NB4 (cell line): Measurements from ENCODE around the gene HSPG2.

Source experiments
- DNase-seq: peaks from one replicate; pipeline ENCODE4 v3.0.0; 2010; ENCODE audit warnings: low read depth
- H3K4me3 ChIP-seq: one replicate; pipeline ENCODE4 v1.5.1; 2011; ENCODE audit warnings: mild to moderate bottlenecking, low read depth, low read length, moderate library complexity
- MYC ChIP-seq: IDR thresholded peaks from 2 replicates; pipeline ENCODE4 v1.6.1; 2011; ENCODE audit warnings: low read depth, low read length
- POLR2A ChIP-seq: IDR thresholded peaks from 2 replicates; pipeline ENCODE4 v1.6.1; 2011; ENCODE audit warnings: mild to moderate bottlenecking; ENCODE audit not compliant: insufficient read length; ENCODE audit errors: extremely low read depth
- TF ChIP-seq, protein P1 (sequence below): IDR thresholded peaks from one replicate; pipeline ENCODE4 v1.5.1; 2012; ENCODE audit warnings: low read depth, low read length
- TF ChIP-seq, protein P2 (sequence below): IDR thresholded peaks from 2 replicates; pipeline ENCODE4 v1.6.1; 2011; ENCODE audit warnings: low read depth, low read length

HSPG2 gene

DNA sequence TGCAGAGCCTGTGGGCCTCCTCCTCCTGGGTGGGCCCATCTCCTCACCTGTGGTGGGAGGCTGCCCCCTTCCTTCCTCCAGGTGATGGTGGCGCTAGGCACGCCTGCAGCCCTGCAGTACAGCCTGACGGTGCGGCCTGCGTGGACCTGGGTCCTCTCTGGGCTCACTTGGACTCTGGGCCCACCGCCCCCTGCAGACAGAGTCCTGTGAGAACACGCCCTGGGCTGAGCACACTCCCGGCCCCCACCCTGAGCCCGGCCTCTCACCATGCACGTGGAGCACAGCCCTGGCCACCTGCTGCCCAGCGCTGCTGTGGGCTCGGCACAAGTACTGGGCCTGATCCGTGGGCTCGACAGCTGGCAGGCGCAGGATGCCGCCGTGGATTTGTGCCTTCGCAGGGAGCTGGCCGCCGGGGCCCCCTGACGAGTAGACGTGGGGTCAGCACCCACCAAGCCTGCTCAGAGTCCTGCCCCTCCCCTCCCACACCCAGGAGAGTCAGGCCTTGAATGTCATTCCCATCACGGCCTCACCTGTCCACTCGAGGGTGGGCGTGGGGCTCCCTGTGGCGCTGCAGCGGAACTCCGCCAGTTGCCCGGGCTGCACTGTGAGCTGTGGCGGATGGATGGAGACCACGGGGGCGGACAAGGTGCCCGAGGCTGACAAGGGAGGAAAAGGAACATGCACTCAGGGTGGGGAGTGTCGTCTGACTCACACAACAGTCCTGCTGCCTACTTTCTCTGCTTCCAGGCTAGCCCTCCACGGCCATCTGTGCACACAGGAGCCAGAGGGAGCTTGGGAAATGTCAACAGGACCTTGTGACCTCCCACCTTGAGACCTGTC lies 81.6 kb downstream of the HSPG2 start:
- TF ChIP-seq POLR2A (no peak), MYC (no peak)
- TF ChIP-seq, protein P1, sequence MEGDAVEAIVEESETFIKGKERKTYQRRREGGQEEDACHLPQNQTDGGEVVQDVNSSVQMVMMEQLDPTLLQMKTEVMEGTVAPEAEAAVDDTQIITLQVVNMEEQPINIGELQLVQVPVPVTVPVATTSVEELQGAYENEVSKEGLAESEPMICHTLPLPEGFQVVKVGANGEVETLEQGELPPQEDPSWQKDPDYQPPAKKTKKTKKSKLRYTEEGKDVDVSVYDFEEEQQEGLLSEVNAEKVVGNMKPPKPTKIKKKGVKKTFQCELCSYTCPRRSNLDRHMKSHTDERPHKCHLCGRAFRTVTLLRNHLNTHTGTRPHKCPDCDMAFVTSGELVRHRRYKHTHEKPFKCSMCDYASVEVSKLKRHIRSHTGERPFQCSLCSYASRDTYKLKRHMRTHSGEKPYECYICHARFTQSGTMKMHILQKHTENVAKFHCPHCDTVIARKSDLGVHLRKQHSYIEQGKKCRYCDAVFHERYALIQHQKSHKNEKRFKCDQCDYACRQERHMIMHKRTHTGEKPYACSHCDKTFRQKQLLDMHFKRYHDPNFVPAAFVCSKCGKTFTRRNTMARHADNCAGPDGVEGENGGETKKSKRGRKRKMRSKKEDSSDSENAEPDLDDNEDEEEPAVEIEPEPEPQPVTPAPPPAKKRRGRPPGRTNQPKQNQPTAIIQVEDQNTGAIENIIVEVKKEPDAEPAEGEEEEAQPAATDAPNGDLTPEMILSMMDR: no peak
- TF ChIP-seq, protein P2, sequence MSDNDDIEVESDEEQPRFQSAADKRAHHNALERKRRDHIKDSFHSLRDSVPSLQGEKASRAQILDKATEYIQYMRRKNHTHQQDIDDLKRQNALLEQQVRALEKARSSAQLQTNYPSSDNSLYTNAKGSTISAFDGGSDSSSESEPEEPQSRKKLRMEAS: no peak
- no peak overlapping the region for H3K4me3 ChIP-seq
- DNase-seq: peak; percentile 63

DNA sequence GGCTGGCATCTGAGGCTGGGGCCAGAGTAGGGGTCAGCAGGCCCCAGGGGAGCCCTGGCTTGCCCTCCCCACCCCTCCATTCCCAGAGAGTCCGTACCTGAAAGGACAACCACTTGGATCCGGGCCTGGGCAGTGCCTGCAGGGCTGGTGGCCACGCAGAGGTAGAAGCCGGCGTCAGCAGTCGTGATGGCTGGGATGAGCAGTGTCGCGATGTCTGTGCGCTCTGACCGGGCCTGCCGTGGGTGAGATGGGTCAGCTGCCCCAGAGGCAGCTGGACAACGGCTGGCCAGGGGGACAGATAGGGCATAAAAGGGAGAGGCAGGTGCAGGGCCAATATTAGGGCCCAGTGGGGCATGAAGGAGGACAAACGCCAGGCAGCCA lies 82.4 kb downstream of the HSPG2 start:
- no peak overlapping the region for H3K4me3 ChIP-seq
- TF ChIP-seq, protein P1: no peak
- TF ChIP-seq MYC: no peak
- TF ChIP-seq, protein P2: no peak
- no peak for TF ChIP-seq POLR2A
- DNase-seq: no peak

DNA sequence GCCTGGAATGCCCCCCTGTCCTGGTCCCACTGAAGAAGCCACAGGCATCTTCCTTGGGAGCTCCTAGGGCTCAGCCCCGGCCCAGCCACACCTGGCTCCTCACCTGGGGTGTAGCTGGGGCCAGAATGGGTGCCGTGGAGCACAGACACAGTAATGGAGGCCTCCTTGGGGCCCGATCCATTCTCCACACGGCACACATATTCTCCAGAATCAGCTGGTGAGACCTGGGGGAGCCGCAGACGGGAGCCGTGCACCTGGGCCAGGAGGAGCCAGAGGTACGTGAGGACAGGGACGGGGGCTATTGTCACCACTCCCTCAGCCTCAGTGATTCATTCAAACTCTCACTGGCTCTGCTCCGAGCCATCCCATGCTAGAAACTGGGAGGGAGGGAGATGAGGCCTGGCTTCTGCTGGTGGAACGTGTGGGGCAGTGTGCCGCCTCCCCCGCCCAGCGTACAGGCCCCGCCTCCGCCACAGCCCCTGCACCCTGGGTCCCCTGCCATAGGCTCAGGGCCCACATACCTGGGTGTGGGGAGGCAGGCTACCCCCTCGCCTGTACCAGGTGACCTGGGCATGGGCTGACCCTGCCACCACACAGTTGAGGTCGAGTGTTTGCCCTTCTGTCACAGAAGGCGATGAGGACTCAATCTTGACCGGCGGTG lies 82.9 kb downstream of the HSPG2 start:
- DNase-seq: no peak
- H3K4me3 ChIP-seq: no peak overlapping the region
- TF ChIP-seq, protein P2: no peak
- TF ChIP-seq MYC (no peak), POLR2A (no peak)
- TF ChIP-seq, protein P1: no peak

DNA sequence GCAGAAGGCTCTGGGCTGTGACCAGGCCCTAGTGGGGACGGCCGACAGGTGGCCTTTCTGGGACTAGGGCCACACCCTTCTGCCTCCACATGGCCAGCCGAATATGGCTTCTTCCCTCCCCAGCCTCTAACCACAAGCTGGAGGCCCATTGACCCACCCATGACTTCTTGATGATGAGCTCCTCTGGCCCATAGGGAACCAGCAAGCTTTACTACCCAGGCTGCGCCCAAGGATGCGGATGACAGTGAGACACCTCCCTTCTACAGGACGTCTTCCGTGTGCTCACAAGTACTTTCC lies 84.0 kb downstream of the HSPG2 start:
- no peak for DNase-seq
- H3K4me3 ChIP-seq: no peak overlapping the region
- TF ChIP-seq MYC (no peak), POLR2A (no peak)
- TF ChIP-seq, protein P2: no peak
- TF ChIP-seq, protein P1: no peak

DNA sequence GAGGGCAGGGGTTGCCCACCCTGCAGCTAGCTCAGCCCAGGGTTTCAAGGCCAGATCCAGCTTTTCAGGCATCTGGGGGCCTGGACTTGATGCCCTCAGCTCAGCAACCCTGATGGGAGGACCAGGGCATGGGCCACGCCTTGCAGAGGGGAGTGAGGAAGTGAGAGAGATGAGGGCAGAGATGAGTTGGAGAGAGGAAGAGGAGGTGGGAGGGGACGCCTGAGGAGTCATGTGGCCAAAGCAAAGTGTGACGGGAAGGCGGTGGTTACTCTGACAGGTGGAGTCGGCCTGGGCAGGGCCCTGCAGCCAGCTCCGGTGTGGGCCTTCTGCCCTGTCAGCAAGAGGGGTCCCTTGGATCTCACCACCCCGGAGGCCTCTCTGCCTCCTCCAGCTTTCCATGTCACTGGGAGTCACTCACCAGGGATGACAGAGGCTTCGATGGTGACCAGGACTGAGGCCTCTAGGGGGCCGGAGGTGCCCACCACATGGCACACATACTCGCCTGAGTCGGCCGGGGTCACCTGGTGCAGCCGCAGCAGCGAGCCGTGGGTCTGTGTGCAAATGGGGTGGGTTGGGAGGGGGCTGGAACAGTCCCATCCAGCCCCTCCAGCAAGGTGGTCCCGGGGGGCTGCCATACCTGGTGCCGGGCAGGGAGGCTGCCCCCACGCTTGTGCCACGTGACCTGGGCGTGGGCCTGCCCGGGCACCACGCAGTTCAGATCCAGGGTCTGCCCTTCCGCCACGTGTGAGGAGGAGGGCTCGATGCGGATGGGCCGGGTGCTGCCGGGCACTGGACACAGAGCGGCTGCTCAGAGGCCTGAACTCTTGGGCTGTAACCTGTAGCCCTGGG lies 84.6 kb downstream of the HSPG2 start:
- no peak for DNase-seq

More for the DNA sequence above, 84.6 kb downstream of the HSPG2 start:
- H3K4me3 ChIP-seq: no peak overlapping the region
- TF ChIP-seq, protein P1: no peak
- no peak for TF ChIP-seq POLR2A
- no peak for TF ChIP-seq MYC
- TF ChIP-seq, protein P2: no peak
